ENCODE results near the gene MROH2A.

Gene MROH2A

DNA sequence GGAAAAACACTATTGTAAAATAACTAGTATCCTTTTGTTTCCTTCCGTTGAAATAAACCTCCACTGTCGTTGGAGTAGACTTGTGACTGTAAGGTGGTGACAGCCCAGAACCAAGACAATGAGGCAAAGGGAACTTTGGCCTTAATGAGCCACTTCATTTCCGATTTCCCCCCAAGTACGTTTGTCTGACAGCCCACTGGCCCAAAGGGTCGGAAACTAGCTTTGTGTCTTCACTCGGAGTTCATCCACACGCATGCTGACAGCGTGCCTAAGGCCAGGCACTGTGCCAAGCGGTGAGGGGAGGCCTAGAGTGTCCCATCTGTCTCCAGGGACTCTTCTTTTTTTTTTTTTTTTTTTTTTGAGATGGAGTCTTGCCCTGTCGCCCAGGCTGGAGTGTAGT is 55.2 kb downstream of the MROH2A start:
- in situ Hi-C loops (cut with MboI; ENCODE audit: low sequenced_read_pairs): no loop called here

DNA sequence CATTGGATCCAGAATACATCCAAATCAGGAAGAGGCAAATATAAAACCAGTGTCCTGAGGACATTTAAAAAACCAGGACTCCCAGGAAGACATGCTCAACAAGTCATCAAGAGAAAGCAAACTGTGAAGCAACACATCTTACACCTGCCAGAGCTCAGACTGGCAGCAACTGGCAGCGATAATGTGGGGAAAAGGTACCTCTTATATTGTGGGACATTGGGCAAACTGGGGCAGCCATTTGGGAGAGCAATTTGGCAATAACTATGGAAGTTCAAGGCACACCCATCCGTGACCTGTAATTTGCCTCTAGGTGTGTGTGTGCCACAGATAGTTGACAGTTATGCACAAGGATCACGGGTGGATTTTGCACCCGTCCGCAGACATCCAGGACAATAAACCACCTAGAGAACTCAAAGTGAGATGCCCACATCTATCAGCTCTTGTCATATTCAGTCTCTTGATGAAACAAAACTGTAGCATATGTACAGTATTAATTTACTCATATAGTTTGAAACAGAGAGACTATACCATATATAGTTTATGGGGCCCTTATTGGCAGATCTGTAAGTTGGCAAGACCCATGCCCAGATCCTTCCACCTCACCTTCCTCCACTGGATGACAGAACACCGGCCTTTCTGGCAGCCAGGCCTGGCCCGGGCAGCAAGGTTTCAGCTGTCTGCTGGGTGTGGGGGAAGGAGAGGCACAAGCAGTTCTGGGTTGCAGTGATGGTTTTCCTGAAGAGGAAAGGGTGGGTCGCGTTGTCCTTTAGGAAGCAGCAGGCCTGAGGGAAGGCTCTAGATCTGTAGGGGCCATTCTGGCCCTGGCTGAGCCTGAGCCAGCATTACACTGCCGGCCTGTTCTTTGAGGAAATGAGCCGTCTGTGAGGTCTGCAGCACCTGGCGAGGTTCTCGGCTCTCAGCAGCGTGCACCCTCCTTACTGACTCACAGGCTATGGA is 57.4 kb downstream of the MROH2A start:
- in situ Hi-C loops (cut with MboI; ENCODE audit: low sequenced_read_pairs): no loop called here

DNA sequence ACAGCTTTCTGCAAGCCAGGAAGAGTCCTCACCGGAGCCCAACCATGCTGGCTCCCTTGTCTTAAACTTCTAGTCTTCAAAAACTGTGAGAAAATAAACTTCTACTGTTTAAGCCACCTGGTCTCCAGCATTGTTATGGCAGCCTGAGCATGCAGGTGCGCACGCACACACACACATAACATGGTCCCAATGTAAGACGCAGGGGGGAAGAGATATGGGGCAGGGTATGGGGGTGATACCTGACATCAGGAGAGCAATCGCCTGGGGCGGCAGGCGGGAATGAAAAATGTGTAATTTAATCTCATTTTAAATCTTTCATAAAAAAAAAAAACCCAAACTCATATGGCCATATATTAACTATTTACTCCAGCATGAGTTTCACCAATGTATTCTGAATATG is 58.2 kb downstream of the MROH2A start:
- in situ Hi-C loops (cut with MboI; ENCODE audit: low sequenced_read_pairs): no loop called here

DNA sequence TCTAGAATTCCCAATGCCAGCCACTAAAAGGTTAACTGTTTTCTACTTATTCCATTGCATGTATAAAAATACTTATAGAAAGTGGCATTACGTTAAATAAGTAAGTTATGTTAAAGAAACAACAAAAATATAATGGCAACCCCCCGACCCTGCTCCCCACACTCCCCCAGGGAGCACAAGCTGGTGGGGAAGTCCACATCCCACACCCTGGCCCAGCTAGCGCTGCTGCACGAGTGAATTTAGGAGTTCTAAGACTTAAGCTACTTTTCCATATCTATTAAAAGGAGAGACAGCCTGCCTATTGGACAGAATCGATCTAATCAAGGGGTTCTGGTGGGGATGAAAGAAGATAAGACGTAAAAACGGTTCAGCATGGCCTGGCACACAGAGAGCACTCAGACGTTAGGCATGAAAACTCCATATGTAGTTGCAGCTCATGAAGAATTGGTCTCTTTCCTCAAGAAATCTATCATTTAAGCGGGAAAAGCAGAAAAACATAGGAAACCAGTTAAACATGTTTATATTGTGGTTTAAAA is 59.6 kb downstream of the MROH2A start:
- in situ Hi-C loops (cut with MboI; ENCODE audit: low sequenced_read_pairs): no loop called here

DNA sequence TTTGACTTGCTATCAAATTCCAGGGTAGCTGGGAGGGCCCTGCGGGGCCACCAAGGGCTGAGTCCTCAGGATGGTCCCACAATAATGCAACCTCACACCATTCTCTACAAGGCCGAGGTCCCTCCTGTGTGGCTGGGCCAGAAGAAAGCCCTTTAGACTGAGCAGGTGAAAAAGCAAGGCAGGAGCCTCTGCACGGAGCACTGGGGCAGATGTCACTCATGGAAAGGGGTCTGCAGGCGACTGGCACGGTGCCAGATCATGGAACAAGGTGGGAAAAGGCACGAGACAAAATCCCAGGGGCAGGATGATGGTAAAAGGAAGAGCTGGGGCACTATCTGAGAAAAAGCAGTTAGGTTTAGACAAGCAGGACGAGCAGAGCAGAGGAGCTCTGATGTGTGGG is 60.1 kb downstream of the MROH2A start:
- in situ Hi-C loops (cut with MboI; ENCODE audit: low sequenced_read_pairs): no loop called here

DNA sequence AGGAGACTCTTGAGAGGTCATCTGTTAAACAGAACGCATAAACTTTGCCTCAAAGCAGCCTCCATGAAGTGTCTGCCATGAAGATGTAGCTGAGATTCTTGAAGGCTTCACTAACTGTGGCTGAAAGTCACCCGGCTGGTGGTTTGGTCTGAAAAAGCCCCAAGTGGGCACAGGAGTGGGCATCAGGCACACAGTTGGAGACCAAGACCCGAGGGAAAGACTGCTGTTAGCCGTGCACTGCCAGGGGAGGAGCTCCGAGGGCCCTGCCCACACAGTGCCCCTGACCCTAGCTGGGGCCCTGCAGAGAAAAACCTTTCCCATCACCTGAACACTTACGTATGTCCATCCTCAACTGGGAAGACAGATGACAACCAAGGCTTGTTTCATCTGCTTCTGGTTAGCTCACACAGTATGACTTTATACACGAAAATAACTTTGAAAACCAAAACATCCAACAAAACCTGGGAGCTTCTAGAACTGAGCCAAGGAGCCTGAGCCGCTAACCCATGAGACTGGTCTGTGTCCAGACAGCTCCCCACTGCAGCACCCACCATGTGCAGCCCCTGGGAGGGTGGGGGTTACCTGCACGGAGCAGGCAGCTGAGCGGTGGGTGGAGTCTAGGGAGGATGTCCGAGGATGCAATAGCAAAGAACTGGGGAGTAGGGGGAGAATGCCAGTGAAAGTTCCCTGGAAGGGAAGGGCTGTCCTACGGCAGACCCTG is 60.8 kb downstream of the MROH2A start:
- in situ Hi-C loops (cut with MboI; ENCODE audit: low sequenced_read_pairs): no loop called here

DNA sequence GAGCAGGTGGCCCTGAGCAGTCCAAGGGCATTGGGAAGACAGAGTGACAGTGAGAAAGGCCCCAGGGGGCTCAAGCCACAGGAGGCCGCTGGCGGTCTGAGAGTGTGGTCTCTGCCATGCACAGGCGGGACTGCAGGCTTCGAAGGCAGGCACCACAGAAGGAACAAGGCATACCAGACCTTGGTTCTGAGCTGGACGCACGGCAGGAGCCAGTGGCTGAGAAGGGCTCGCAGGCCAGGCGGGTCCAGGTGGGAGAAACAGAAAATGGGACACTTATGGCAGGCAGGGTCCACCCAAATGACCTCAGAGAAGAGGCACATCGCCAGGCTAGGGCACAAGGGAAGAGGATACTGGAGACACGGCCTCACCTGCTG is 61.3 kb downstream of the MROH2A start:
- in situ Hi-C loops (cut with MboI; ENCODE audit: low sequenced_read_pairs): no loop called here

DNA sequence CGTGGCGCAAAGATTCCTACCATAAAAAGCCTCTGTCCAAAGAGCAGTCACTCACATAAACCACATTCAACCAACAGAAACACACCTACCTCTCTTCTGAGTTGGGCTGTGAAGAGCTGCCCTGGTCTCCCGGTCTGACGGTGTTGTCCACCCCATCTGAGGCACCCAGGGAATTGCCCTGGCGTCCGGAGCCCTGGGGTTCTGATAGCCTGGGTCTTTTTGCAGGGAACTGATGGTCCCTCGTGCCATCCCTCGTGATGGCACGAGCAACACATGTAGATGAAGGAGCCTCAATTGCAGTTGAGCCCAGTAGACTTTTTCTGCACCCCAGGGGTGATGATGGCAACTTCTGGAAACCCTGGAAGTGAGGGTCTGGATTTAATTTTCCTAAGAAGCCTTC is 62.4 kb downstream of the MROH2A start:
- in situ Hi-C loops (cut with MboI; ENCODE audit: low sequenced_read_pairs): no loop called here

DNA sequence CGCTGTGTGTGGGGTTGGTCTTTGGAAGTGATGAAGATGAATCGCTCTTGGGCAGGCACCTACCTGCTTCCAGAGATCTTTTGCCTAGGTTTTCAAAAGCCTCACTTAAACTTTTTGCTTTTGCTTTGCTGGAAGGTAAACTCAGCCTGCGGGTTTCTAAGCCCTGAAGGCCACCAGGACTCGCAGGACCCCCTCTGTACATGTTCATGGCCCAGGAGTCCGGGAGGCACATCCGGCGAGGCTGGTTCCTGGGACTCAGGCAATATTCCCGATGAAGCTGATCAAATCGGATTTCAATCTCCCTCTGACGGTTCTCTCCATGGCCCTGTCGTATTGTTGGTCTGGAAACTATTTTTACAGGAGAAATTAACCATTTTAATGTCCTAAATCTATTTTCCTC is 63.1 kb downstream of the MROH2A start:
- in situ Hi-C loops (cut with MboI; ENCODE audit: low sequenced_read_pairs): no loop called here

DNA sequence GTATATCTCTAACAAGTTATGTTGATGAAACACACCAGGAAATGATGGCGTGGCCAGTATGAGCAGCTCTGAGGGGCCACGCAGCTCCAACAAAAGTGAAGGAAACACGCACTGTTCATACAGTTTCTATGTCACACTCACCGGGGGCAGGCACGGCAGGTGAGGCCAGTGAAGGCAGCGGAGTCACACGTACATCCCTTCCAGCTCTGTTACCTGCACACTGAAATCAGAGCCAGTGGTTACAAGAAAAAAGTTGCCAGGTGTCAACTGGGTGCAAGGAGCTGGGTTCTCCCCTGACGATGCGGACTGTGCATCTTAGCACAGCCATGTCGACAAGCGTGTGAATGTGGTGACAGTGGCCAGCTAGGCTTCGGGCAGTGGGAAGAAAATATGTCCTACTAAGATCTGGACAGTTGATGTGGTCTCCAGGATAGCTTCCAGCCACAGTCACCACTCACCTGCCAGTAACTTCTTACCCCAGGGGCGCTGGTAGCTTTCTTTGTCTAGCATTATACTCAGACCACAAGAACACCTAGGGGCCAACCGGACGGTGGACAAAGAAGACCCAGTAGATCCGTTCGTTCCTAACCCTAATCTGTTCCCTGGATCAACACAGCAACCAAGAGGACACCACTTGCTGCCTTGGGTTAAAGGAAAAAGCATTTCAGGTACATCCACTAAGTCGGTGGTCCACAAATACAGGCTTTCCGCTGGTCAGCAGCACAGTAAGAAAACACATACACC is 66.1 kb downstream of the MROH2A start:
- in situ Hi-C loops (cut with MboI; ENCODE audit: low sequenced_read_pairs): no loop called here

DNA sequence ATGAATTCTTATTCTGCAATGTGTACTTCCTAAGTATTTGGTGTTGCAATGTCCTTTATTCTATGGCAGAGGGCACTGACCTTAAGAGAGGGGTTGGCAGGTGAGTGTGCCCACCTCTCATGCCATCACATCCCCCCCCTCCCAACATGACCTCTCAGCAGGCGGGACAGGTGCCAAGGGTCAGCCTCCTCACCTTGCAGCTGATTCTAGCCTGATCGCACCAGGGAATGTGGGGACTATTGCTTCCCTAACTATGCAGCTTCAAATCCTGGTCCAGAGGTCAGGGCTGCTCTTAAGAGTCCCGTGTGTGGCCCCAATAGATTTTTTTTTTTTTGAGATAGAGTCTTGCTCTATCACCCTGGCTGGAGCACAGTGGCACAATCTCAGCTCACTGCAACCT is 66.7 kb downstream of the MROH2A start:
- in situ Hi-C loops (cut with MboI; ENCODE audit: low sequenced_read_pairs): no loop called here

DNA sequence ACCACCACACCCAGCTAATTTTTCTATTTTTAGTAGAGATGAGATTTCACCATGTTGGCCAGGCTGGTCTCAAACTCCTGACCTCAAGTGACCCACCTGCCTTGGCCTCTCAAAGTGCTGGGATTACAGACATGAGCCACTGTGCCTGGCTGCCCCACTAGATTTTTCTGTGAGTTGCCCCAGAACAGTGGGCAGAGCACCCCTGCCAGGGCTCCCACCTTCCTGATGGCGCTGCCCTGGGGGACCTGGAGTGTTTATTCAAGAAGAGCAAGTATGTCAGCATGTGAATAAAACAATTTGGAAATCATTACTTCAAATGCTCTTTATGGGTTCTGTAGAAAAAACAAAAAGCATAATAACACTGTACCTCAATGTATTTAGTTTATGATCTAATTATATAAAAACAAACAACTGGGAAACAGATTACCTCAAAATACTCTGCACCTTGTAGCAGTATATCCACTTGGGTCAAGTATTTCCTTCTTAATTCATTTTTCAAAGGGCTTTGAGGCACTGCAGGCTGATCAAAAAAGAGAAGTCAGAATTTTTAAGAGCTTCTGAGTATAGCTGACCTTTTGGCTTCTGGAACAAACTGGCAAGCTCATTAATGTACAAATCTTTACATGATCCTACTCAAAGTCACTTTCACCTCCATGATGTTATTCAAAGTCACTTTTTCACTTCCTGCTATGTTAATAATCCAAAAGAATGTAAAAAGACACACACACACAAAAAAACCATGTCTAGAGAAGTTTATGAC is 67.4 kb downstream of the MROH2A start:
- in situ Hi-C loops (cut with MboI; ENCODE audit: low sequenced_read_pairs): no loop called here

DNA sequence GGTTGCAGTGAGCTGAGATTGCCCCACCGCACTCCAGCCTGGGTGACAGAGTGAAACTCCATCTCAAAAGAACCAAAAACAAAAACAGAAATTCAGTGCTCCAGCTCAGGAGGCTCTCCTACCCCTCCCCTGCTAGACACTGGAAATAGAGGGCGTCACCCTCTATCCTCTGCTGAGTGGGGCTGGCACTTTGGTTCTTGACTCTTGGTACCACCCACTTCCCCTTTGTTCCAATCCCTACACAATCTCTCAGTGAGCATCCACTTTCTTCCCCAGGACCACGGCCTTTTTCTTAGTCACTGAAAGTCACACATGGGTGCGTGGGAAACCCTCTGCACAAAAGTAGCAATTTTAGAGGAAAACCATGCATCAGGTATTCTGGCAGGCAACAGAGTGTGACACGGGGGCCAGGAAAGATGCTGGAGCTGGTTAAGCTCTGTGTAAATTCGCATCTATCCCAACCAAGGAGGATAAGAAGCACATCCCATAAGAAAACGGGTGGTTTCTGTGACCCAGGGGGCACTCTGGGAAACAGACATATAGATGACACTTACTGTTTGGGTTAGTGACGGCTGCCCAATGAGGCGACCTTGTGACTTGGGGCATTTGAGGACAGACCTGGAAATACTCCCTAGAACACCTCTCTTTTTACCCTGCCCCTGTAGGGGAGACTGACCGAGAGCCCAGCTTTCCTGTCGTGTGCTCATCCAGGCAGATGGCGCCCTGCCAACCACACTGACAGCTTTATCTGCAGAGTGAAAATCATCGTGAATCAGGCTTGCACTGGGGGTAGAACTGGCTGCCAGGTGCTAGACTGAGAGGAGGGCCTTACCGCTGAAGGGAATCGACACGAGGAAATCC is 68.5 kb downstream of the MROH2A start:
- in situ Hi-C loops (cut with MboI; ENCODE audit: low sequenced_read_pairs): no loop called here

DNA sequence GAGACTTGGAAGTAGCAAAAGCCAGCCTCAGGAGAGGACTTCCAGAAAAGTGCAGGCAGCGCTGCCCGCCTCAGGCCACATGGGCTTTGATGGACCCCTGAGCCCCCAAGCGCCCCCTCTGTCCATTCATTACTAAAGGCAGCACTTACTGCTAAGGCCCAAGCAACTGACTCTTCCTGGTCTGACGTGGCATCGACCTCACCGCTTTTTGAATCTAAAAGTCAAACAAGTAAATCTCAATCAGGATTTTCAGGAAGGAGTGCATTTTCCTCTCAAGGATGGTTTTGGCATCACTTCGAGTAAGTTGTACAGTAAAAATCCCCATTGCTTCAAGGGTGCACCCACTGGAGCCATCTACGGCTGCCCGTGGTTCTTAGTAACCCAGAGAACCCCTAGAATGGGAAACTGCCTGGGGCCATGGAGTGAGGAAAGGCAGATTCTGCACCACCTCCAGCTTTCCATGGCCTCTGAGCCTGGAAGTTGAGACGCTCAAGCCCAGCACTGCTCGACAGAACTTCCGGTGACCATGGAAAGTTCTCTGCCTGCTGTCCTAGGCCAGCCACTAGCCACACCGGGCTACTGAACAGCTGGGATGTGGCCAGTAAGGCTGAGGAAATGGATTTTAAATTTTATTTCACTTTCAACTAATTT is 69.2 kb downstream of the MROH2A start:
- in situ Hi-C loops (cut with MboI; ENCODE audit: low sequenced_read_pairs): no loop called here

DNA sequence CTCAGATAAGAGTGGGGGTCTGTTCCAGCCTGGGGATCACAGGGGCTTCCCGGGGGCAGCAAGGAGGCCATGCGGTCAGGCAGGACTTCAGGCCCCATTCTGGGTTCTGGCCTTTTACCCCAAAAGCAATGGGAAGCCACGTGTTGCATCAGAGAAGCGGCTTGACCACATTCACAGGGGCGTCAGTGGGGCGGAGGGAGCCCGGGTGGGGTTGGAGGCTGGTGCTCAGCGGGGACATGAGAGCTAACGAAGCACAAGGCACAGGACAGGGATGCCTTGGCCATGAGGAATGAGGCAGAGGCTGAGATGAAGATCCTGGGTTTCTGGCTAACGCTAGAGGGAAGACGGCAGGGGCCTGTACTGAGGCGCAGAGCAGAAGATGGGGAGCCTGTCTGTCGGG is 70.1 kb downstream of the MROH2A start:
- in situ Hi-C loops (cut with MboI; ENCODE audit: low sequenced_read_pairs): no loop called here

DNA sequence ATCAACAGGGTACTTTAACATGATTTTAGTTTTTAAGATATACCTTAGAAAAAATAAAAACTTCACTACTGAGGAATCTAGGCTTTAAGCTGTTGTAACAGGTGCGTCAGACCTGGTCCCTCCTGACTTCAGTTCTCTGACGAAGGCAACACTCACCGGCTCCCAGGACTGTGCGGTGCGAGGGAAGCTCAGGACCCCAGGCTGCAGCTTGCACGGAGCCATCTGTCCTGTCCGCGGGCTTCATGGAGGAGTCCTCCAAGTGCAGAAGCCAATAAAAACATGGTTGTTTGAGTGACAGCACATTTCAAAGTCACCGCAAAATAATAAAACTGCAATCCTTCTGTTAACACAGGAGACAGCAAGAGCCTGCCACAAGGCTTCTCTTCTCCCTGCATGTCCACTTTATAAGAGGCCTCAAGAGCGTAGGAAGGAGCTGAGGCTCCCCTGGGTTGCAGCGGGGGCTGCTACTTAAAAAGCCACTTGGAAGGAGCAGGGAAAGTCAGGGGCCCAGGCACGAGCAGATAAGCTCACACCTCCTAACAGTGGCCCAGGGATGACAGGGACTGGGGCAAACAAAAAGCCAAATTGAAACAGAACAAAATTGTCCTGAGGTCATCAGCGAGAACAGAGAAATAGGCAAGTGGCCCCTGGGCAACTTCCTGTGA is 71.6 kb downstream of the MROH2A start:
- in situ Hi-C loops (cut with MboI; ENCODE audit: low sequenced_read_pairs): no loop called here

DNA sequence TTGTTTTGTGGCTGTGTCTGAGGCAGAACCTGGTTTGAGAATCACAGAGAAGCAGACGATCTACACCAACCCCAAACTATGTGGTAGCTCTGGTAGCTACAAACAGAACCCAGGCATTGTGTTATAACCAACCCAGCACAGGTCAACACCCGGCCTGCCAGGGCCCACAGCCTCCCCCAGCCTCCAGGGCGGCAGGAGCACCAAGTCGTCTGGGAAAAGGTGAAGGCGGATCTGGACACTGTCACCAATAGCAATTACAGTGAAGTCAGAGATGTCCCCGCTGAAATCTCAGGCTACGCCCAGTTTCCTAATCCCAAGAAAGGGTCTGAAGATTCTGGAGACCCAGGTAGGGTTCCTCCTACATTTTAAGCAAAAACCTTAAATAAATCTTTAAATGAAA is 72.6 kb downstream of the MROH2A start:
- in situ Hi-C loops (cut with MboI; ENCODE audit: low sequenced_read_pairs): no loop called here

DNA sequence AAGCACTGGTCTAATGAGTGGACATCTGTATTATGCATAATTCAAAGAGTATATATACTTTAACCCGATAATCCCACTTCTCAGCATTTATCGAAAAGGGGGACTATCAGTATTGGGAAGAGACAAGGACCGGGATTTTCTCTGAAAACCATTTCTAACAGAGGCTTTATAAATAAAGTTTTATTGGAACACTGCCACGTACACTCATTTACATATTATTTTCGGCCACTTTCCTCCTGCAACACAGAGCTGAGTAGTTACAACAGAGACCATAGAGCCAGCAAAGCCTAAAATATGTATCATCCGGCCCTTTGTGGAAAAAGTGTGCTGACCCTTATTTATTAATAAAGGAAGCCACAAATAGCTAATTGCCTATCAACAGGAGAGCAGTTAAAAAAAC is 73.0 kb downstream of the MROH2A start:
- in situ Hi-C loops (cut with MboI; ENCODE audit: low sequenced_read_pairs): no loop called here

DNA sequence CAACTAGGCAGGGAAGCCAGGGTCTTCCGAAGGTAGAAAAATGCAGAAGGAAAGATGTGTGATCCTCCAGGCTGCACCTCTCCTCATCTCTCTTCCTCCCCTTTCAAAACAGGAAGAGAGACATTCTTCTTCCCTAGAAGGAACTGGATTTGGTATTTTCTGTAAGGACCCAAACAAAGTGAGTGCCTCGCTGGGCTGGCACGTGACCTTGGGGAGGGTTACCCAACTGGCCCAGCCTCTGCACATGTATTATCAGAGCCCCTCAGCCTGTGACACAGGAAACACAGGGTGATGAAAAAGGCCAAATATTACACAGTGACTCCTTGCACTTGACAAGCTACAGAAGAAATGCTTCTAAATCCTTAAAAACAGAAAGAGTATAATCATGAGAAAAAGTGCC is 73.9 kb downstream of the MROH2A start:
- in situ Hi-C loops (cut with MboI; ENCODE audit: low sequenced_read_pairs): no loop called here
